Endothelial cell of umbilical vein (primary cell): ENCODE measurements around the gene BTN3A1. TPM values are rescaled to one million over a fixed set of nuclear protein-coding genes. Genes with fewer than 3 reads are reported as not detected.

Experiments used
- BruUV-seq: library from RNA; stranded (reverse); fragments of 400-500 nt; replicated peaks from 2 replicates; lab custom pipeline; 2021; lab: Mats Ljungman, UMichigan
- CTCF ChIA-PET: fragments of 300-600, 350-600 bp; sonication (Branson Sonifier 250); formaldehyde crosslinking; loops from one replicate; lab custom pipeline; 2021; ENCODE audit warnings: antibody characterized with exemption, inconsistent platforms; lab: Charles Lee
- POLR2A ChIA-PET: fragments of 300-600, 350-600 bp; sonication (Branson Sonifier 250); formaldehyde crosslinking; loops from one replicate; lab custom pipeline; 2021; ENCODE audit warnings: antibody characterized with exemption, inconsistent platforms; lab: Charles Lee
- DNase-seq: peaks from one replicate; pipeline ENCODE4 v3.0.0-alpha.2; 2011; ENCODE audit warnings: low read depth, low spot score
- FAIRE-seq: peaks from 2 replicates; lab custom pipeline; 2011; peaks lifted over from hg19 to GRCh38; lab: Jason Lieb, UNC
- H2AFZ ChIP-seq: 2 replicates; pipeline ENCODE4 v1.6.0; 2012; ENCODE audit warnings: low read depth, low read length, control low read depth, inconsistent platforms
- H3K27ac ChIP-seq: 2 replicates; pipeline ENCODE4 v1.5.1; 2011; ENCODE audit warnings: low read depth, mild to moderate bottlenecking, control low read depth, low read length, moderate library complexity; ENCODE audit not compliant: insufficient read depth
- H3K27me3 ChIP-seq, 2 experiments: 2 replicates each; pipeline versions ENCODE4 v1.6.0 to v1.6.1; 2011; ENCODE audit warnings: low read length in 2 of 2, mixed read lengths in 1 of 2; ENCODE audit not compliant: control insufficient read depth in 2 of 2, insufficient read depth in 2 of 2
- H3K36me3 ChIP-seq, 2 experiments: 2 replicates in 1 of 2; 3 replicates in 1 of 2; pipeline ENCODE4 v1.5.1; 2011; ENCODE audit warnings: low read length in 2 of 2, mild to moderate bottlenecking in 1 of 2, moderate library complexity in 1 of 2; ENCODE audit not compliant: control insufficient read depth in 2 of 2, insufficient read depth in 2 of 2; ENCODE audit errors: extremely low read depth in 1 of 2
- H3K4me1 ChIP-seq: 3 replicates; pipeline ENCODE4 v1.5.1; 2011; ENCODE audit warnings: mild to moderate bottlenecking, low read length; ENCODE audit not compliant: control insufficient read depth, insufficient read depth; ENCODE audit errors: extremely low read depth
- H3K4me2 ChIP-seq: 2 replicates; pipeline ENCODE4 v1.6.1; 2011; ENCODE audit warnings: low read length, control low read depth, mixed read lengths; ENCODE audit not compliant: insufficient read depth
- H3K4me3 ChIP-seq, 3 experiments: fragments of 200-600 bp in 1 of 3; sonication (generic), shearing (Covaris generic) in 1 of 3; replicated peaks in 1 of 3; 2 replicates each; pipeline ENCODE4 v1.5.1; 2011 to 2016; ENCODE audit warnings: control low read depth in 3 of 3, low read length in 3 of 3, mild to moderate bottlenecking in 2 of 3, inconsistent platforms in 1 of 3, low read depth in 1 of 3, moderate library complexity in 1 of 3; ENCODE audit not compliant: insufficient read depth in 1 of 3
- H3K79me2 ChIP-seq: 2 replicates; pipeline ENCODE4 v1.6.0; 2012; ENCODE audit warnings: low read length, inconsistent platforms; ENCODE audit not compliant: control insufficient read depth, insufficient read depth
- H3K9ac ChIP-seq: replicated peaks from 2 replicates; pipeline ENCODE3; 2011; ENCODE audit warnings: low read length, control low read depth; ENCODE audit not compliant: insufficient read depth; ENCODE audit errors: extremely low read depth
- H3K9me1 ChIP-seq: replicated peaks from 3 replicates; pipeline ENCODE4 v1.6.0; 2011; ENCODE audit warnings: mild to moderate bottlenecking, low read length; ENCODE audit not compliant: control insufficient read depth, insufficient read depth; ENCODE audit errors: extremely low read depth
- H3K9me3 ChIP-seq: replicated peaks from 2 replicates; pipeline ENCODE4 v1.5.1; 2012; ENCODE audit warnings: low read length, inconsistent platforms; ENCODE audit not compliant: control insufficient read depth, insufficient read depth
- H4K20me1 ChIP-seq: replicated peaks from 2 replicates; pipeline ENCODE3; 2011; ENCODE audit warnings: mild to moderate bottlenecking, low read length; ENCODE audit not compliant: control insufficient read depth, insufficient read depth; ENCODE audit errors: extremely low read depth
- EZH2 ChIP-seq: IDR thresholded peaks from 2 replicates; pipeline ENCODE4 v1.6.1; 2012; ENCODE audit warnings: borderline replicate concordance, low read depth, mild to moderate bottlenecking, moderate library complexity, low read length, inconsistent platforms; ENCODE audit not compliant: severe bottlenecking
- GATA2 ChIP-seq: IDR thresholded peaks from 2 replicates; pipeline ENCODE4 v1.7.0; 2011; ENCODE audit warnings: low read depth, mild to moderate bottlenecking, moderate library complexity, mixed read lengths, low read length; ENCODE audit not compliant: insufficient read length, insufficient read depth
- JUN ChIP-seq: IDR thresholded peaks from 2 replicates; pipeline ENCODE4 v1.6.1; 2011; ENCODE audit warnings: borderline replicate concordance, low read depth; ENCODE audit not compliant: insufficient read length, insufficient read depth
- MAX ChIP-seq: IDR thresholded peaks from 2 replicates; pipeline ENCODE4 v1.6.1; 2011; ENCODE audit not compliant: insufficient read depth, insufficient read length
- MYC ChIP-seq: IDR thresholded peaks from one replicate; pipeline ENCODE4 v1.6.1; 2011; ENCODE audit warnings: mild to moderate bottlenecking, low read depth, low read length
- POLR2A ChIP-seq: IDR thresholded peaks from 2 replicates; pipeline ENCODE4 v1.6.1; 2012; ENCODE audit warnings: low read depth, mild to moderate bottlenecking, control low read depth, low read length
- dilution Hi-C: fragments of 300-500 bp; cut with MboI; formaldehyde crosslinking; loops from one replicate; pipeline ENCODE4 v1.15.0; 2019; ENCODE audit warnings: low sequenced_read_pairs; ENCODE audit not compliant: extremely low pct_ligation_motif_present
- intact Hi-C: fragments of 100-400 bp; cut with micrococcal nuclease; formaldehyde crosslinking; loops from one replicate; pipeline ENCODE4 v1.10.0; 2022
- polyA plus RNA-seq, 4 experiments: library from polyadenylated mRNA; depleted of rRNA in 3 of 4; stranded (reverse) in 3 of 4; unstranded in 1 of 4; fragments of >200 nt; gene quantifications; 2 replicates each; pipeline versions ENCODE4 v1.2.1 to v1.2.3, GENCODE V29; 2011 to 2012; ENCODE audit warnings: missing spikeins in 1 of 4
- total RNA-seq: library from RNA; stranded (reverse); gene quantifications from 2 replicates; pipeline ENCODE4 v1.2.3, GENCODE V29; 2021

Gene BTN3A1
- total and polyA plus RNA-seq, 2 donors (not counting 3 experiments of a cell fraction or from before 2014, with no cell fraction given), result 7.6 to 12.1 TPM

GRCh38 chr6:26457264-26457805, 55.3 kb downstream of the BTN3A1 start:
- peak overlapping the region; percentile 92 for H3K27ac ChIP-seq
- H3K4me3 ChIP-seq, result peak overlapping the region in 1 of 3 experiments; percentile 99
- no peak for FAIRE-seq
- no peak for DNase-seq
- peaks cover 0 to 14% of the 10 kb centered on the region in 2 experiments for H3K36me3 ChIP-seq
- dilution Hi-C loops (no loop called here), intact Hi-C loops (loop anchor here (1.0 to 5.0 kb wide), 5 partner anchors 17 to 115 kb away; partner anchors contain the start of genes BTN2A2 and BTN3A3)
- ChIA-PET CTCF (interaction anchor here (2.0 kb wide), 1 partner anchor 116 kb away, joined by 10 read pairs; no protein-coding TSS in a partner anchor), POLR2A (no interaction called here)
- TF ChIP-seq POLR2A (no peak), MAX (no peak), EZH2 (no peak), GATA2 (no peak), JUN (no peak), MYC (no peak)
- H3K9me1 ChIP-seq, result no peaks in the 10 kb centered on the region
- BruUV-seq, result no TSS peak
- H4K20me1 ChIP-seq, result no peaks in the 10 kb centered on the region
- H3K4me1 ChIP-seq, result peaks cover 20% of the 10 kb centered on the region
- H3K4me2 ChIP-seq, result peak overlapping the region; percentile 77
- no peaks in the 10 kb centered on the region for H3K27me3 ChIP-seq
- no peaks in the 10 kb centered on the region for H3K9me3 ChIP-seq
- peak overlapping the region; percentile 97 for H2AFZ ChIP-seq
- peak overlapping the region; percentile 99 for H3K9ac ChIP-seq
- H3K79me2 ChIP-seq, result peaks cover 36% of the 10 kb centered on the region
